DND-41 (cell line): ENCODE data around the gene GABBR2.

Experiments used
- ATAC-seq: fragments of 200-7000 bp; cut with Tn5 transposase; 3 replicates; pipeline ENCODE4 v1.9.1; 2021; ENCODE audit warnings: low read depth; ENCODE audit not compliant: insufficient read depth
- DNase-seq: peaks from one replicate; pipeline ENCODE4 v3.0.0-alpha.2; 2020
- H2AFZ ChIP-seq: 2 replicates; pipeline ENCODE4 v1.6.0; 2012; ENCODE audit warnings: low read depth, low read length
- H3K27ac ChIP-seq: 2 replicates; pipeline ENCODE4 v1.5.1; 2012; ENCODE audit warnings: low read length, inconsistent platforms
- H3K27me3 ChIP-seq: fragments of 200-600 bp; sonication (generic); 2 replicates; pipeline ENCODE4 v1.6.0; 2012; ENCODE audit warnings: low read length, mild to moderate bottlenecking, inconsistent platforms; ENCODE audit not compliant: insufficient read depth, poor library complexity
- H3K36me3 ChIP-seq: 2 replicates; pipeline ENCODE4 v1.5.1; 2012; ENCODE audit warnings: low read length, inconsistent platforms; ENCODE audit not compliant: insufficient read depth
- H3K4me1 ChIP-seq: 2 replicates; pipeline ENCODE4 v1.5.1; 2012; ENCODE audit warnings: mild to moderate bottlenecking, low read length; ENCODE audit not compliant: insufficient read depth
- H3K4me2 ChIP-seq: 2 replicates; pipeline ENCODE4 v1.6.0; 2012; ENCODE audit warnings: mild to moderate bottlenecking, moderate library complexity, low read length, inconsistent platforms; ENCODE audit not compliant: insufficient read depth
- H3K4me3 ChIP-seq, 2 experiments: fragments of 200-600 bp in 1 of 2; shearing (Covaris generic) in 1 of 2; 2 replicates each; pipeline ENCODE4 v1.5.1; 2012 to 2016; ENCODE audit warnings: inconsistent platforms in 2 of 2, low read length in 2 of 2, mild to moderate bottlenecking in 2 of 2, low read depth in 1 of 2, moderate library complexity in 1 of 2
- H3K79me2 ChIP-seq: 2 replicates; pipeline ENCODE4 v1.6.0; 2012; ENCODE audit warnings: low read length, inconsistent platforms; ENCODE audit not compliant: insufficient read depth
- H3K9ac ChIP-seq: 2 replicates; pipeline ENCODE4 v1.6.0; 2012; ENCODE audit warnings: low read depth, mild to moderate bottlenecking, inconsistent platforms, low read length, moderate library complexity
- H3K9me3 ChIP-seq: 2 replicates; pipeline ENCODE4 v1.5.1; 2012; ENCODE audit warnings: low read length, moderate library complexity, mild to moderate bottlenecking, inconsistent platforms; ENCODE audit not compliant: insufficient read depth, severe bottlenecking
- H4K20me1 ChIP-seq: 2 replicates; pipeline ENCODE4 v1.6.0; 2012; ENCODE audit warnings: low read length; ENCODE audit not compliant: insufficient read depth
- EZH2 ChIP-seq: IDR thresholded peaks from 3 replicates; pipeline ENCODE4 v1.6.1; 2012; ENCODE audit warnings: borderline replicate concordance, low read depth, mild to moderate bottlenecking, moderate library complexity, low read length, inconsistent platforms; ENCODE audit not compliant: severe bottlenecking
- TF ChIP-seq, protein P1 (sequence below): IDR thresholded peaks from 2 replicates; pipeline ENCODE4 v1.5.1; 2012; ENCODE audit warnings: borderline replicate concordance, low read length, moderate library complexity, mild to moderate bottlenecking; ENCODE audit not compliant: poor library complexity, severe bottlenecking; ENCODE audit errors: extremely low read depth

GABBR2 gene

DNA sequence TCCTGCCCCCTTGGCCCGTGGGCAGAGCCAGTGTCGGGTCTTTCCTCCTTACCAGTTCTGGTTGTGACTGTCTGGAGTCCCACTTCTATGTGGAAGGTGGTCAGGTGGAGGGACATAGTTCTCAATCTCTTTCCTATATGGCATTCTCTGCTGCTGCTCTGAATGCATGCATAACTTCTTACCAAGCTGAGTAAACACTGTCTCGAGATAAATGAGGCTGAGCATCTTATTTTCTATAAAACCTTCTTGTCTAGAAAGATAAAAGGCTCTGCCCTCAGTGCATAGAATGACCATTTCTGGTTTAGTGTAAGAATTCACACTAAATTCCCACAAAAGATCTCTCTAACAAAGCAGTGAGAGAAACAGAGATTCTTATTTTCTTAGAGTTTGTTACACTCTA lies 347.1 kb downstream of the GABBR2 start:
- ATAC-seq (no peak), DNase-seq (no peak)
- TF ChIP-seq, protein P1, sequence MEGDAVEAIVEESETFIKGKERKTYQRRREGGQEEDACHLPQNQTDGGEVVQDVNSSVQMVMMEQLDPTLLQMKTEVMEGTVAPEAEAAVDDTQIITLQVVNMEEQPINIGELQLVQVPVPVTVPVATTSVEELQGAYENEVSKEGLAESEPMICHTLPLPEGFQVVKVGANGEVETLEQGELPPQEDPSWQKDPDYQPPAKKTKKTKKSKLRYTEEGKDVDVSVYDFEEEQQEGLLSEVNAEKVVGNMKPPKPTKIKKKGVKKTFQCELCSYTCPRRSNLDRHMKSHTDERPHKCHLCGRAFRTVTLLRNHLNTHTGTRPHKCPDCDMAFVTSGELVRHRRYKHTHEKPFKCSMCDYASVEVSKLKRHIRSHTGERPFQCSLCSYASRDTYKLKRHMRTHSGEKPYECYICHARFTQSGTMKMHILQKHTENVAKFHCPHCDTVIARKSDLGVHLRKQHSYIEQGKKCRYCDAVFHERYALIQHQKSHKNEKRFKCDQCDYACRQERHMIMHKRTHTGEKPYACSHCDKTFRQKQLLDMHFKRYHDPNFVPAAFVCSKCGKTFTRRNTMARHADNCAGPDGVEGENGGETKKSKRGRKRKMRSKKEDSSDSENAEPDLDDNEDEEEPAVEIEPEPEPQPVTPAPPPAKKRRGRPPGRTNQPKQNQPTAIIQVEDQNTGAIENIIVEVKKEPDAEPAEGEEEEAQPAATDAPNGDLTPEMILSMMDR, result no peak
- TF ChIP-seq EZH2, result no peak
- Histone ChIP-seq H3K9me3 (peaks cover 9% of the 10 kb centered on the region), H3K27me3 (peaks cover 8% of the 10 kb centered on the region), H3K4me2 (no peak overlapping the region), H3K79me2 (no peaks in the 10 kb centered on the region), H3K4me1 (no peaks in the 10 kb centered on the region), H3K9ac (no peak overlapping the region), H4K20me1 (no peaks in the 10 kb centered on the region), H3K36me3 (no peaks in the 10 kb centered on the region), H3K4me3 (no peak overlapping the region), H3K27ac (no peak overlapping the region), H2AFZ (no peak overlapping the region)

DNA sequence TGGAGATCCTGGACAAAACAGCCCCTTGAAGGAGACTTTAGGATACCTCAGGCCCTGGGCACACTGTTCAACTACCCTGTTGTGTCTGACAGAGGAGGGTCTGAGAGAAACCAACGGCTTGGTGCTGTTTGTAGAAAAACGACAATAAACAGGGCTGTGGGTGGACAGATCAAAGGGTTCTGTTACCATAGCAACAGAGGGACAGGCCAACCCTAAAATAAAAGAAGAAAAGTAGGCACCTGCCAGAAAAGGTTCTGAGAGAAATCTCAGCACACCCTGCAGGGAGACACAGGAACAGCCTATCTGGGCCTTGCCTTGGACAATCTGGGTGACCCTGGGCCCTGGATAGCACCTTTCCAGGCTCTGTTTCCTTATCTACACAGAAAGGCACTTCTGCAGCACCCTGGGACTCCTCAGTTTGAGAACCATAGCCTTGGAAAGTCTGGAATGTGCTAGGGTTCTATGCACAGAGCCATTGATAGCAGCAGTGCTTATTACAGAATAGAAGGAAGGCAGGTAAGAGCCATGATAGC lies 348.5 kb downstream of the GABBR2 start:
- Histone ChIP-seq H3K79me2 (no peaks in the 10 kb centered on the region), H3K4me2 (no peak overlapping the region), H3K9ac (no peak overlapping the region), H3K4me1 (no peaks in the 10 kb centered on the region), H3K27ac (no peak overlapping the region), H2AFZ (no peak overlapping the region), H3K9me3 (peaks cover 5% of the 10 kb centered on the region), H3K4me3 (no peak overlapping the region), H3K36me3 (no peaks in the 10 kb centered on the region), H3K27me3 (peaks cover 8% of the 10 kb centered on the region), H4K20me1 (no peaks in the 10 kb centered on the region)
- DNase-seq (no peak), ATAC-seq (no peak)
- no peak for TF ChIP-seq EZH2

DNA sequence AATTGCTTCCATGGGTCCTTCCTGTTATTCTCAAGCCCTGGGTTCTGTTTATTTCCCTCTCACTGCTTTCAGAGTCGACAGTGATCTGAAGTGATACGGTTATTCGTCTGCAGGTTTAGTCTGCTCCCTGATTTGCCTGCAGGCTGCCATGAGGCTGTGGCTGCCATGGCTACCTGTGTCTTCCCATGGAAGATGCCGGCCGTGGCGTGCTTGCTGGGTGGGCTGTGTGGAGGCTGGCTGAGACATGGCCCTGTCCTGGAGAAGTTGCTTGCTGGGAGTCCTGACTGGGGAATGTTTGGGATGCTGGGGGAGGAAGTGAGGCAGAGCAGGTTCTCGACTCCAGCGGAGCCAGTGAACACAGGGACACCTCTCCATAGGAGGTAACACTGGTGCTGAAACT lies 349.2 kb downstream of the GABBR2 start:
- Histone ChIP-seq H4K20me1 (no peaks in the 10 kb centered on the region), H3K4me3 (no peak overlapping the region), H3K4me2 (no peak overlapping the region), H3K36me3 (no peaks in the 10 kb centered on the region), H2AFZ (no peak overlapping the region), H3K4me1 (no peaks in the 10 kb centered on the region), H3K79me2 (no peaks in the 10 kb centered on the region), H3K9me3 (no peaks in the 10 kb centered on the region), H3K27ac (no peak overlapping the region), H3K27me3 (peaks cover 8% of the 10 kb centered on the region), H3K9ac (no peak overlapping the region)
- no peak for TF ChIP-seq EZH2
- ATAC-seq (no peak), DNase-seq (no peak)

DNA sequence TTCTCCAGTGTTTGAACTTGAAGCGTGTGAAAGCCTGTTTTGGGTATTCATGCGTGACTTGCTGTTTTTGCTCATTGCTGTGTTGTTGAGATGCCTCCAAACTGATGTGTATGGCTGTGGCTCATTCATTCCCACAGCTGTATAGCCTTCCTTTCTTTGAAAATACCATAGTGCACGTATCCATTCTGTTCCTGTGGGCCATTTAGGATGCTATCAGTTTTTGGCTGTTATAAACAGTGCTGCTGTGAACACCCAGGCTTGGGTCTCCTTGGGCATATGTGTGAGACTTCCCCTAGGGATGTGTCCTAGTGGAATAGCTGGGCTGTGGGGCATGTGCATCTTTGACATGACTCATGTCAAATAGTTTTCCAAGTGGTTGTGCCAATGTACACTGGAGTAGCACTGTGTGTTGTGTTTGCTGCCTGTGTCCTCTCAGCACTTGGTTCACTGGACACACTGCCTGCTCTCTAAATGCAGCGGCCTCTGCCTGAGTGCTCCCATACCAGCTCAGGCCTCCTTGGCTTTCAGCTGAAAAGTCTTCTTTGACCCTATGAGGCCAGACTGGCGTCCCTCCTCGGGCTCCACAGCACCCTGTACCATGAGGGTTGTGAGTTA lies 350.7 kb downstream of the GABBR2 start:
- no peaks in the 10 kb centered on the region for H4K20me1 ChIP-seq
- H2AFZ ChIP-seq, result no peak overlapping the region

More for the DNA sequence above, 350.7 kb downstream of the GABBR2 start:
- Histone ChIP-seq H3K36me3 (no peaks in the 10 kb centered on the region), H3K27ac (no peak overlapping the region), H3K4me1 (no peaks in the 10 kb centered on the region), H3K4me2 (no peak overlapping the region), H3K9ac (no peak overlapping the region), H3K4me3 (no peak overlapping the region), H3K79me2 (no peaks in the 10 kb centered on the region), H3K27me3 (peaks cover 8% of the 10 kb centered on the region), H3K9me3 (no peaks in the 10 kb centered on the region)
- ATAC-seq (no peak), DNase-seq (no peak)
- TF ChIP-seq, protein P1, result no peak
- TF ChIP-seq EZH2, result no peak
